ENCODE results near the gene BMERB1.

Gene BMERB1

GRCh38 chr16:15575293-15576049, 141.1 kb downstream of the BMERB1 start:
- ChIA-PET POLR2A (ENCODE audit: low non-redundant PET) (interaction anchor here (0.7 kb wide), 1 partner anchor 16 kb away, joined by 7 read pairs; no protein-coding TSS in a partner anchor), CTCF (no interaction called here)
- no peak for DNase-seq (ENCODE audit: low spot score)
- peak overlapping the region; percentile 48 for H3K27ac ChIP-seq
- no peak for TF ChIP-seq CTCF (conservative IDR thresholded peaks at IDR 0.05; ENCODE audit: low read depth)

DNA sequence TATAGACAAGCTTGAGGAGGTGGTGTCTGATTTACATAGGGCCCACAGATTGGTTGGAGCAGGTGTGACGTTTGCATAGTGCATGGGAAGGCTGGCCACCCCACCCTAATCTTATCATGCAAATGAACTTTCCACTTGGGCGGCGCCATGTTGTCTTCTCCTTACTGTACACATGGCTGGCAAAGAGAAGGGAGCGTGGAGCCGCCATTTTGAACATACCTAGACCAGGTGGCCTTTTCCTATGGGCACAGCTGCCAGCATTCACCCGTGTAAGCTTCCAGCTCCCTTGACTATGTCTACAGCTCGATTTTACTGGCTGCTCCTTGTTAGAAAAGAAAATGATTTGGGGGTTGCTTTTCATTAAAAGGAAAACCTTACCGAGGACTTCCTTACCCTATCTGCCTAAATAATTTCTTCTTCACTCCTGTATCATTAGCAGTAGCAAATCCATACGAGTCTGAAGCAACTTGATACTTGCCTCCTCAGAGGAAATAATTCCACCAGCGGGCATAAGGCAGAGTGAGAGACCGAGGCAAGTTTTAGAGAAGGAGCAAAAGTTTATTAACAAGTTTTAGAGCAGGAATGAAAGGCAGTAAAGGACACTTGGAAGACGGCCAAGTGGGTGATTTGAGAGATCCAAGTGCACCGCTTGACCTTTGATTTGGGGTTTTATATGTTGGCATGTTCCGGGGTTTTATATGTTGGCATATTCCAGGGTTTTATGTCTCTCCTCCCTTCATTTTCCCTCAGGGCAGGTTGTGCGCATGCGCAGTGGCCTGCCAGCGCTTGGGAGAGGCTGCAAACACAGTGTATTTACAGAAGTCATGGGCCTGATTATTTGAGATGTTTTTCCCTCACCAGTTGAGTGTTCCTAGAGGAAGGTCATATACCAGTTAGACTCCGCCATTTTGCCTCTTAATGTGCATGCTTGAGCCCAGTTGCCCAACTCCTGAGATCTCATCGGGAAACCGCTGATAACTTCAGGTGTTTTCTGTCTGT, 142.9 kb downstream of the BMERB1 start:
- no peak overlapping the region for H3K27ac ChIP-seq
- ChIA-PET CTCF (no interaction called here), POLR2A (ENCODE audit: low non-redundant PET) (no interaction called here)
- DNase-seq (ENCODE audit: low spot score) = no peak
- TF ChIP-seq CTCF (conservative IDR thresholded peaks at IDR 0.05; ENCODE audit: low read depth) = no peak

GRCh38 chr16:15578824-15579223, 144.4 kb downstream of the BMERB1 start:
- H3K27ac ChIP-seq = no peak overlapping the region
- CTCF ChIA-PET = no interaction called here
- no peak for DNase-seq (ENCODE audit: low spot score)
- POLR2A ChIA-PET (ENCODE audit: low non-redundant PET) = no interaction called here
- no peak for TF ChIP-seq CTCF (conservative IDR thresholded peaks at IDR 0.05; ENCODE audit: low read depth)

GRCh38 chr16:15581127-15581815, 146.9 kb downstream of the BMERB1 start:
- ChIA-PET POLR2A (ENCODE audit: low non-redundant PET) (no interaction called here), CTCF (no interaction called here)
- DNase-seq (ENCODE audit: low spot score) = no peak
- TF ChIP-seq CTCF (conservative IDR thresholded peaks at IDR 0.05; ENCODE audit: low read depth) = no peak
- H3K27ac ChIP-seq = peak overlapping the region; percentile 15; the same call in 1 of the 2 replicates

- no peak for TF ChIP-seq CTCF (conservative IDR thresholded peaks at IDR 0.05; ENCODE audit: low read depth)
- no peak overlapping the region for H3K27ac ChIP-seq
- DNase-seq (ENCODE audit: low spot score) = no peak
- ChIA-PET CTCF (no interaction called here), POLR2A (ENCODE audit: low non-redundant PET) (no interaction called here)
These were observed 149.1 kb downstream of the BMERB1 start for GRCh38 chr16:15583526-15583925.

GRCh38 chr16:15585956-15586355, 151.6 kb downstream of the BMERB1 start:
- no peak for TF ChIP-seq CTCF (conservative IDR thresholded peaks at IDR 0.05; ENCODE audit: low read depth)
- H3K27ac ChIP-seq = no peak overlapping the region
- ChIA-PET POLR2A (ENCODE audit: low non-redundant PET) (no interaction called here), CTCF (interaction anchor here (0.7 kb wide), 1 partner anchor 46 kb away, joined by 3 read pairs; no protein-coding TSS in a partner anchor)
- DNase-seq (ENCODE audit: low spot score) = no peak
